PC-3 (cell line): ENCODE measurements around the gene ACER2. TPM values are rescaled to one million over a fixed set of nuclear protein-coding genes. Genes with fewer than 3 reads are reported as not detected.
A peak's percentile ranks its signal among the peaks of the same experiment; 100 is the strongest.
"Not testable (repeated sequence)": the region's sequence is repeated elsewhere in the genome, so short reads cannot be mapped to it uniquely, and the experiment has no call there.

Experiments
- ATAC-seq: fragments of 200-7000 bp; cut with Tn5 transposase; 2 replicates; pipeline ENCODE4 v1.9.1; 2020; ENCODE audit warnings: mild to moderate bottlenecking, moderate library complexity
- BruUV-seq: library from RNA; stranded (reverse); fragments of 400-500 nt; replicated peaks from 2 replicates; lab custom pipeline; 2021; lab: Mats Ljungman, UMichigan
- CTCF ChIA-PET: fragments of 300-600 bp; sonication (Branson Sonifier 250); formaldehyde crosslinking; loops from one replicate; lab custom pipeline; 2022; ENCODE audit warnings: antibody characterized with exemption; lab: Charles Lee
- POLR2A ChIA-PET: fragments of 300-600 bp; sonication (Branson Sonifier 250); formaldehyde crosslinking; loops from one replicate; lab custom pipeline; 2022; ENCODE audit warnings: antibody characterized with exemption; ENCODE audit not compliant: unreplicated experiment; lab: Charles Lee
- DNase-seq: peaks from one replicate; pipeline ENCODE4 v3.0.0-alpha.2; 2015
- H2AFZ ChIP-seq: fragments of 300-600 bp; sonication (generic); 2 replicates; pipeline ENCODE4 v1.6.0; 2016; ENCODE audit warnings: antibody characterized with exemption, low read length
- H3F3A ChIP-seq: fragments of 300-600 bp; sonication (generic); one replicate; pipeline ENCODE4 v1.6.0; 2017; ENCODE audit warnings: antibody characterized with exemption, low read length, control low read depth, mild to moderate bottlenecking; ENCODE audit not compliant: unreplicated experiment
- H3K27ac ChIP-seq: fragments of 300-600 bp; sonication (generic); 2 replicates; pipeline ENCODE4 v1.5.1; 2016; ENCODE audit warnings: mild to moderate bottlenecking, low read length
- H3K27me3 ChIP-seq: fragments of 300-600 bp; sonication (generic); 2 replicates; pipeline ENCODE4 v1.6.1; 2016; ENCODE audit warnings: low read length, mixed read lengths
- H3K36me3 ChIP-seq: fragments of 300-600 bp; sonication (generic); 2 replicates; pipeline ENCODE4 v1.6.1; 2016; ENCODE audit warnings: low read depth, mixed run types, low read length, mixed read lengths
- H3K4me1 ChIP-seq: fragments of 300-600 bp; sonication (generic); 2 replicates; pipeline ENCODE4 v1.5.1; 2016; ENCODE audit warnings: low read length; ENCODE audit not compliant: insufficient read depth
- H3K4me2 ChIP-seq: fragments of 300-600 bp; sonication (generic); 2 replicates; pipeline ENCODE4 v1.6.0; 2016; ENCODE audit warnings: low read length
- H3K4me3 ChIP-seq: fragments of 300-600 bp; sonication (generic); 2 replicates; pipeline ENCODE4 v1.5.1; 2016; ENCODE audit warnings: mild to moderate bottlenecking, low read length, mixed read lengths
- H3K79me2 ChIP-seq: fragments of 300-600 bp; sonication (generic); 2 replicates; pipeline ENCODE4 v1.6.1; 2017; ENCODE audit warnings: low read length, mixed read lengths
- H3K9ac ChIP-seq: fragments of 300-600 bp; sonication (generic); 2 replicates; pipeline ENCODE4 v1.6.0; 2016; ENCODE audit warnings: mild to moderate bottlenecking, low read length
- H3K9me2 ChIP-seq: fragments of 300-600 bp; sonication (generic); replicated peaks from 2 replicates; pipeline ENCODE4 v1.6.1; 2016; ENCODE audit warnings: mixed run types, low read length, mixed read lengths
- H3K9me3 ChIP-seq: fragments of 300-600 bp; sonication (generic); 2 replicates; pipeline ENCODE4 v1.6.1; 2016; ENCODE audit warnings: low read length, mixed read lengths
- H4K20me1 ChIP-seq: fragments of 300-600 bp; sonication (generic); 2 replicates; pipeline ENCODE4 v1.6.1; 2016; ENCODE audit warnings: low read length, mixed read lengths
- CTCF ChIP-seq: fragments of 300-600 bp; sonication (generic); conservative IDR thresholded peaks from 2 replicates; pipeline ENCODE4 v1.5.1; 2017; ENCODE audit warnings: antibody characterized with exemption, low read depth, mild to moderate bottlenecking, low read length
- EZH2 ChIP-seq: fragments of 300-600 bp; sonication (generic); IDR thresholded peaks from one replicate; pipeline ENCODE4 v1.6.1; 2017; ENCODE audit warnings: antibody characterized with exemption, mild to moderate bottlenecking, low read length; ENCODE audit not compliant: unreplicated experiment
- EZH2phosphoT487 ChIP-seq: fragments of 300-600 bp; sonication (generic); IDR thresholded peaks from 2 replicates; pipeline ENCODE4 v1.6.1; 2018; ENCODE audit warnings: mild to moderate bottlenecking, antibody characterized with exemption, low read length, borderline replicate concordance
- intact Hi-C: fragments of 100-400 bp; cut with micrococcal nuclease; formaldehyde crosslinking; loops from 2 replicates; pipeline ENCODE4 v1.9.0; 2023
- total RNA-seq: library from RNA; depleted of rRNA; stranded (reverse); fragments of >200 nt; gene quantifications from 2 replicates; pipeline ENCODE4 v1.2.3, GENCODE V29; 2014

ACER2 gene
- total RNA-seq, 1 experiment from 2014 or later, result 2.4 TPM

GRCh38 chr9:19397845-19398244, 11.0 kb upstream of the ACER2 start:
- Histone ChIP-seq H3K9me3 (no peaks in the 10 kb centered on the region), H4K20me1 (no peaks in the 10 kb centered on the region), H3K27me3 (no peaks in the 10 kb centered on the region), H3F3A (no peaks in the 10 kb centered on the region), H3K27ac (no peak overlapping the region), H3K9ac (no peak overlapping the region), H3K4me3 (no peak overlapping the region), H3K4me1 (no peaks in the 10 kb centered on the region), H3K79me2 (no peaks in the 10 kb centered on the region), H3K4me2 (no peak overlapping the region), H3K9me2 (no peaks in the 10 kb centered on the region), H3K36me3 (no peaks in the 10 kb centered on the region), H2AFZ (no peak overlapping the region)
- intact Hi-C loops, result no loop called here
- ATAC-seq (no peak), DNase-seq (no peak)
- no TSS peak for BruUV-seq
- TF ChIP-seq EZH2, result no peak
- TF ChIP-seq CTCF, result no peak
- no peak for TF ChIP-seq EZH2phosphoT487
- POLR2A ChIA-PET, result no interaction called here
- CTCF ChIA-PET, result no interaction called here

- H3K4me3 ChIP-seq, H3K9me3 ChIP-seq, H3K9ac ChIP-seq, intact Hi-C loops, H3K79me2 ChIP-seq, H4K20me1 ChIP-seq, CTCF ChIA-PET, H2AFZ ChIP-seq, H3K36me3 ChIP-seq, ATAC-seq, DNase-seq, POLR2A ChIA-PET, H3K4me2 ChIP-seq, H3K9me2 ChIP-seq, H3F3A ChIP-seq, BruUV-seq, H3K27me3 ChIP-seq, H3K27ac ChIP-seq: not testable (repeated sequence)
- peaks cover 25% of the 10 kb centered on the region for H3K4me1 ChIP-seq
Measured at GRCh38 chr9:19403231-19403630, 5.6 kb upstream of the ACER2 start.

GRCh38 chr9:19404283-19405075, 4.3 kb upstream of the ACER2 start:
- intact Hi-C loops, result loop anchor here (1.0 to 5.0 kb wide), 2 partner anchors 24 to 32 kb away; partner anchors contain the start of gene RPS6
- ChIA-PET POLR2A (no interaction called here), CTCF (no interaction called here)
- H3K9me3 ChIP-seq, result no peaks in the 10 kb centered on the region
- peak overlapping the region; percentile 38; the same call in 1 of the 2 replicates for H3K4me3 ChIP-seq
- no peaks in the 10 kb centered on the region for H3K27me3 ChIP-seq
- H3F3A ChIP-seq, result no peaks in the 10 kb centered on the region
- ATAC-seq (peak; percentile 16; the same call in 1 of the 2 replicates), DNase-seq (peak; percentile 84)
- no peaks in the 10 kb centered on the region for H3K36me3 ChIP-seq
- peaks cover 29% of the 10 kb centered on the region for H3K4me1 ChIP-seq
- H3K4me2 ChIP-seq, result peak overlapping the region; percentile 75
- no TSS peak for BruUV-seq
- H3K27ac ChIP-seq, result peak overlapping the region; percentile 90
- H4K20me1 ChIP-seq, result no peaks in the 10 kb centered on the region
- peaks cover 3% of the 10 kb centered on the region; the same call in 1 of the 2 replicates for H3K79me2 ChIP-seq
- peak overlapping the region; percentile 33; the same call in 1 of the 2 replicates for H2AFZ ChIP-seq
- no peak for TF ChIP-seq EZH2phosphoT487
- no peak for TF ChIP-seq EZH2
- TF ChIP-seq CTCF, result no peak
- no peaks in the 10 kb centered on the region for H3K9me2 ChIP-seq
- H3K9ac ChIP-seq, result peak overlapping the region; percentile 31
